ENCODE data around the gene KRTAP6-1. TPM values are rescaled to one million over a fixed set of nuclear protein-coding genes. Genes with fewer than 3 reads are reported as not detected.

Gene KRTAP6-1
- total RNA-seq, 2 donors from 2014 or later = not detected

Other genes with a start within 250 kb of the KRTAP6-1 start
- 1 to 10 TPM; 2.3 to 6.0 TPM for gene KRTAP13-2, start 241.7 kb downstream of the KRTAP6-1 start, total RNA-seq
- not detected for gene KRTAP13-1, start 217.9 kb downstream of the KRTAP6-1 start, total RNA-seq
- gene KRTAP13-3, start 188.0 kb downstream of the KRTAP6-1 start, total RNA-seq = not detected
- gene KRTAP13-4, start 183.7 kb downstream of the KRTAP6-1 start, total RNA-seq = not detected
- gene KRTAP15-1, start 173.7 kb downstream of the KRTAP6-1 start, total RNA-seq = not detected
- gene KRTAP19-1, start 133.6 kb downstream of the KRTAP6-1 start, total RNA-seq = not detected
- gene KRTAP19-2, start 126.5 kb downstream of the KRTAP6-1 start, total RNA-seq = not detected
- not detected for gene KRTAP19-3, start 121.9 kb downstream of the KRTAP6-1 start, total RNA-seq
- not detected for gene KRTAP19-4, start 116.8 kb downstream of the KRTAP6-1 start, total RNA-seq
- not detected for gene KRTAP19-5, start 111.8 kb downstream of the KRTAP6-1 start, total RNA-seq
- not detected for gene KRTAP19-6, start 72.1 kb downstream of the KRTAP6-1 start, total RNA-seq
- not detected for gene KRTAP19-7, start 52.6 kb downstream of the KRTAP6-1 start, total RNA-seq
- gene KRTAP22-2, start 23.5 kb downstream of the KRTAP6-1 start, total RNA-seq = not detected
- gene KRTAP6-3, start 21.5 kb downstream of the KRTAP6-1 start, total RNA-seq = not detected
- not detected for gene KRTAP6-2, start 15.0 kb downstream of the KRTAP6-1 start, total RNA-seq
- not detected for gene KRTAP22-1, start 12.8 kb downstream of the KRTAP6-1 start, total RNA-seq
- not detected for gene KRTAP20-1, start 2.5 kb upstream of the KRTAP6-1 start, total RNA-seq
- gene KRTAP20-4, start 6.7 kb upstream of the KRTAP6-1 start, total RNA-seq = not detected
- not detected for gene KRTAP20-2, start 21.3 kb upstream of the KRTAP6-1 start, total RNA-seq
- gene KRTAP20-3, start 28.9 kb upstream of the KRTAP6-1 start, total RNA-seq = not detected
- not detected for gene KRTAP21-3, start 104.8 kb upstream of the KRTAP6-1 start, total RNA-seq
- not detected for gene KRTAP21-2, start 133.3 kb upstream of the KRTAP6-1 start, total RNA-seq
- gene KRTAP21-1, start 141.5 kb upstream of the KRTAP6-1 start, total RNA-seq = not detected
- gene KRTAP8-1, start 199.3 kb upstream of the KRTAP6-1 start, total RNA-seq = not detected
- gene KRTAP7-1, start 215.8 kb upstream of the KRTAP6-1 start, total RNA-seq = not detected